ENCODE data around the gene GEMIN5. TPM values are rescaled to one million over a fixed set of nuclear protein-coding genes. Genes with fewer than 3 reads are reported as not detected.

GEMIN5 gene
- total and polyA plus RNA-seq, 2 of the 13 experiments (the other 11 are each of a cell fraction or from before 2014, with no cell fraction given), result 6.6 to 28.6 TPM

GRCh38 chr5:154850255-154851062 is 87.6 kb downstream of the GEMIN5 start, which contains the start of gene FAXDC2 (continued):
- TF ChIP-seq HES4 (CRISPR knock-in tag; IDR thresholded peaks at IDR 0.05; ENCODE audit: borderline replicate concordance), result no peak
- TF ChIP-seq TGIF2 (CRISPR knock-in tag; IDR thresholded peaks at IDR 0.05), result peak; percentile 52; the same call in 1 of the 2 replicates
- TF ChIP-seq JUNB (CRISPR knock-in tag; IDR thresholded peaks at IDR 0.05; ENCODE audit: borderline replicate concordance), result no peak
- TF ChIP-seq ZNF501 (CRISPR knock-in tag; IDR thresholded peaks at IDR 0.05), result peak; percentile 63
- no peak for TF ChIP-seq HMGA1 (CRISPR knock-in tag; conservative IDR thresholded peaks at IDR 0.05)
- TF ChIP-seq ZBTB44 (CRISPR knock-in tag; IDR thresholded peaks at IDR 0.05), result no peak
- TF ChIP-seq, protein P1, sequence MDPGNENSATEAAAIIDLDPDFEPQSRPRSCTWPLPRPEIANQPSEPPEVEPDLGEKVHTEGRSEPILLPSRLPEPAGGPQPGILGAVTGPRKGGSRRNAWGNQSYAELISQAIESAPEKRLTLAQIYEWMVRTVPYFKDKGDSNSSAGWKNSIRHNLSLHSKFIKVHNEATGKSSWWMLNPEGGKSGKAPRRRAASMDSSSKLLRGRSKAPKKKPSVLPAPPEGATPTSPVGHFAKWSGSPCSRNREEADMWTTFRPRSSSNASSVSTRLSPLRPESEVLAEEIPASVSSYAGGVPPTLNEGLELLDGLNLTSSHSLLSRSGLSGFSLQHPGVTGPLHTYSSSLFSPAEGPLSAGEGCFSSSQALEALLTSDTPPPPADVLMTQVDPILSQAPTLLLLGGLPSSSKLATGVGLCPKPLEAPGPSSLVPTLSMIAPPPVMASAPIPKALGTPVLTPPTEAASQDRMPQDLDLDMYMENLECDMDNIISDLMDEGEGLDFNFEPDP (CRISPR knock-in tag; conservative IDR thresholded peaks at IDR 0.05), result no peak
- TF ChIP-seq ZNF230 (CRISPR knock-in tag; IDR thresholded peaks at IDR 0.05), result no peak
- TF ChIP-seq KLF16 (CRISPR knock-in tag; IDR thresholded peaks at IDR 0.05), result 0 out of 4 replicates have a peak, but pooled peaks of 1 of the 2 experiments have one; percentile 28
- TF ChIP-seq, protein P2, sequence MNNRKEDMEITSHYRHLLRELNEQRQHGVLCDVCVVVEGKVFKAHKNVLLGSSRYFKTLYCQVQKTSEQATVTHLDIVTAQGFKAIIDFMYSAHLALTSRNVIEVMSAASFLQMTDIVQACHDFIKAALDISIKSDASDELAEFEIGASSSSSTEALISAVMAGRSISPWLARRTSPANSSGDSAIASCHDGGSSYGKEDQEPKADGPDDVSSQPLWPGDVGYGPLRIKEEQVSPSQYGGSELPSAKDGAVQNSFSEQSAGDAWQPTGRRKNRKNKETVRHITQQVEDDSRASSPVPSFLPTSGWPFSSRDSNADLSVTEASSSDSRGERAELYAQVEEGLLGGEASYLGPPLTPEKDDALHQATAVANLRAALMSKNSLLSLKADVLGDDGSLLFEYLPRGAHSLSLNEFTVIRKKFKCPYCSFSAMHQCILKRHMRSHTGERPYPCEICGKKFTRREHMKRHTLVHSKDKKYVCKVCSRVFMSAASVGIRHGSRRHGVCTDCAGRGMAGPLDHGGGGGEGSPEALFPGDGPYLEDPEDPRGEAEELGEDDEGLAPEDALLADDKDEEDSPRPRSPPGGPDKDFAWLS (CRISPR knock-in tag; IDR thresholded peaks at IDR 0.05; ENCODE audit: borderline replicate concordance), result no peak
- no peak for TF ChIP-seq ZNF577 (CRISPR knock-in tag; IDR thresholded peaks at IDR 0.05; ENCODE audit: borderline replicate concordance, low read depth)
- TF ChIP-seq ZSCAN9 (CRISPR knock-in tag; IDR thresholded peaks at IDR 0.05; ENCODE audit: borderline replicate concordance), result no peak; the same call in 1 of the 2 replicates
- no peak for TF ChIP-seq ZNF30 (CRISPR knock-in tag; IDR thresholded peaks at IDR 0.05)
- no peak for TF ChIP-seq ZSCAN22 (CRISPR knock-in tag; IDR thresholded peaks at IDR 0.05)
- no peak for TF ChIP-seq KLF13 (CRISPR knock-in tag; IDR thresholded peaks at IDR 0.05)
- TF ChIP-seq ZNF207 (IDR thresholded peaks at IDR 0.05; ENCODE audit: borderline replicate concordance), result no peak
- no peak for TF ChIP-seq ZNF781 (CRISPR knock-in tag; IDR thresholded peaks at IDR 0.05; ENCODE audit: borderline replicate concordance, not compliant biosample characterization)
- TF ChIP-seq SETDB1 (CRISPR knock-in tag; IDR thresholded peaks at IDR 0.05; ENCODE audit: borderline replicate concordance), result no peak

Data from HepG2 (cell line).